Mesodermal cell (in vitro differentiated cells): Measurements from ENCODE around the gene SAP30BP.

ENCODE experiments used
- H3K27ac ChIP-seq: 2 replicates; pipeline ENCODE4 v1.7.0; 2013; ENCODE audit warnings: mild to moderate bottlenecking, low read depth, low read length, moderate library complexity; ENCODE audit not compliant: severe bottlenecking
- H3K36me3 ChIP-seq: 2 replicates; pipeline ENCODE4 v1.7.1; 2013; ENCODE audit warnings: mild to moderate bottlenecking, low read length, moderate library complexity; ENCODE audit not compliant: control insufficient read depth, insufficient read depth
- H3K4me1 ChIP-seq: one replicate; pipeline ENCODE4 v1.7.1; 2013; ENCODE audit warnings: mild to moderate bottlenecking, low read length; ENCODE audit not compliant: insufficient read depth, control insufficient read depth, poor library complexity, severe bottlenecking
- H3K4me3 ChIP-seq: 2 replicates; pipeline ENCODE4 v1.7.0; 2013; ENCODE audit warnings: low read length, control low read depth, mild to moderate bottlenecking; ENCODE audit not compliant: insufficient read depth, poor library complexity, severe bottlenecking; ENCODE audit errors: extremely low read depth
- H3K9me3 ChIP-seq: 2 replicates; pipeline ENCODE4 v1.7.1; 2013; ENCODE audit warnings: mild to moderate bottlenecking, low read length, moderate library complexity; ENCODE audit not compliant: control insufficient read depth
- WGBS, 2 experiments: methylation state at CpG; one replicate each; pipeline ENCODE4 v1.1.5; 2013; ENCODE audit warnings: missing lambda C conversion rate in 2 of 2; ENCODE audit not compliant: insufficient coverage in 2 of 2; 5-methylcytosine and 5-hydroxymethylcytosine counted together

SAP30BP gene

DNA sequence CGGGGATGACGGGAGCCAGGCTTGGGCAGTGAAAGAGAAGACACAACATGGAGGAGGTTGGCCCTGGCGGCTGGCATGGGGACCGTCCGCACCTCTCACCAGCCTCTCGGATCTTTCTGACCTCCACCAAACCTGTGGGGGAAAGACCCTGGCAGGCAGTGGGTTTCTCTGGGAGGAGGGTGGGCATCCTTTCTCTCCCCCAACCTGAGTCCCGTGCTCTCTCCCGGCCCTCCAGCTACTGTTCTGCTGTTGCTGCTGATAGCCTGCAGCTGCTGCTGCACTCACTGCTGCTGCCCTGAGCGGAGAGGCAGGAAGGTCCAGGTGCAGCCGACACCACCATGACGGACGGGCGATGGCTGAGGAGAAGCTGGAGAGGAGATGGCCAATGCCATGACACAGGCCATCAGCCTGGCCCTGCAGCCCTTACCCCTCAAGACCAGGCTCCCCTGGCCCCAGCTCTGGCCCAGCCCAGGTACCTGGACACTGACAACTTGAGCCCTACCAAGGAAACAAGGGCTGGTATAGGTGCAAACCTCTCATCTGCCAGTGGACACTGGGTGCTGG is 26.5 kb upstream of the SAP30BP start:
- Histone ChIP-seq H3K4me1 (peaks cover 8% of the 10 kb centered on the region), H3K9me3 (no peaks in the 10 kb centered on the region), H3K36me3 (peaks cover 34% of the 10 kb centered on the region), H3K27ac (no peak overlapping the region), H3K4me3 (no peak overlapping the region)
- WGBS, 2 experiments: 91 to 94% methylated on average over 7 to 11 of the region's 13 CpGs

DNA sequence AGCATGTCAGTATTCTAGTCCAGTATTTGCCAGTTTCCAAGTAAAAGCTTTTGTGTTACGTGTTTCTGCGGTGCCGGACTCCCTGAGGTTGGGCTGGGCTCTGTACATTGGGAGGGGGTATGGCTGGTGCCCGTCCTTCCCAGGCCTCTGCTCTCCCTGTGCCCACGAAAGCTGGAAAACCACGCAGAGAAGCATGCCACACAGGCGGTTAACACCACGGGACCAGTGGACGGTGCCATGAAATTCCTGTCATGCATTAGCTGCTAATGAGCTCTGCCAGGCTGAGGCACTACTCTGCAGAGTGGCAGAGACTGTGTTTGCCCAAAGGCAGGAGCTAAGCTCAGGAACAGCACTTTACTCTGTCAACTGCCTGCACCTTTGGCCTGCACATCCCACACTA is 25.8 kb upstream of the SAP30BP start:
- WGBS, 2 experiments: 91 to 94% methylated on average over 7 to 9 of the region's 9 CpGs
- no peak overlapping the region for H3K4me3 ChIP-seq
- H3K9me3 ChIP-seq: no peaks in the 10 kb centered on the region
- peaks cover 14% of the 10 kb centered on the region for H3K4me1 ChIP-seq
- H3K27ac ChIP-seq: no peak overlapping the region
- peaks cover 34% of the 10 kb centered on the region for H3K36me3 ChIP-seq

DNA sequence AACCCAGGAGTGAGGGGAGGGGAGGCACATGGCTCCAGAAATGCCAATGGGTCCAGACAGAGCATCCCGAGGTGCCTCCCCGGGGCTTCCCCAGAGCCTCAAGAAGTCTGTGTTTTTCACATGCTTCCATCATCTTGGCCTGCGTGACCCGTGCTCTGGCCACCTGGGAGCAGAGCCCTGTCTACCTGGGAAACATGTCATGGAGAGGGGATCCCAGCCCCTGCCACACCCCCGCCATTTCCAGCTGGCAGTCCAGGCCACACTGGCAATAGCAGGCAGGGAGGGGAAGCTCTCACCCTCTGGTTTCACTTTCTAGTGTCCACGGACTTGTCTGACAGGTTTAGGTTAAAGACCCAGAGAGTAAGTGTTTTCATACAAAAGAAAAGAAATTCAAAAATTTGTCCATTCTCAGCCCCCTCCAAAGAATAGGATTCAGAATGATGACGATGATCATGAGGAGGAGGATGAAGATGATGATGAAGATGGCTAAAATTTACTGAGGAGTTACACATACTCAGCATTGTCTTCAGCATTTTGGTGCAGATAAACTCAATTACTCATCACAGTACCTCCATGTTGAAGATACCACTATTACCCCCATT is 24.9 kb upstream of the SAP30BP start:
- H3K4me3 ChIP-seq: no peak overlapping the region
- H3K9me3 ChIP-seq: no peaks in the 10 kb centered on the region
- peaks cover 35% of the 10 kb centered on the region for H3K36me3 ChIP-seq
- H3K27ac ChIP-seq: no peak overlapping the region
- 93 to 100% methylated on average over 3 to 5 of the region's 7 CpGs for WGBS, 2 experiments
- peaks cover 16% of the 10 kb centered on the region for H3K4me1 ChIP-seq

DNA sequence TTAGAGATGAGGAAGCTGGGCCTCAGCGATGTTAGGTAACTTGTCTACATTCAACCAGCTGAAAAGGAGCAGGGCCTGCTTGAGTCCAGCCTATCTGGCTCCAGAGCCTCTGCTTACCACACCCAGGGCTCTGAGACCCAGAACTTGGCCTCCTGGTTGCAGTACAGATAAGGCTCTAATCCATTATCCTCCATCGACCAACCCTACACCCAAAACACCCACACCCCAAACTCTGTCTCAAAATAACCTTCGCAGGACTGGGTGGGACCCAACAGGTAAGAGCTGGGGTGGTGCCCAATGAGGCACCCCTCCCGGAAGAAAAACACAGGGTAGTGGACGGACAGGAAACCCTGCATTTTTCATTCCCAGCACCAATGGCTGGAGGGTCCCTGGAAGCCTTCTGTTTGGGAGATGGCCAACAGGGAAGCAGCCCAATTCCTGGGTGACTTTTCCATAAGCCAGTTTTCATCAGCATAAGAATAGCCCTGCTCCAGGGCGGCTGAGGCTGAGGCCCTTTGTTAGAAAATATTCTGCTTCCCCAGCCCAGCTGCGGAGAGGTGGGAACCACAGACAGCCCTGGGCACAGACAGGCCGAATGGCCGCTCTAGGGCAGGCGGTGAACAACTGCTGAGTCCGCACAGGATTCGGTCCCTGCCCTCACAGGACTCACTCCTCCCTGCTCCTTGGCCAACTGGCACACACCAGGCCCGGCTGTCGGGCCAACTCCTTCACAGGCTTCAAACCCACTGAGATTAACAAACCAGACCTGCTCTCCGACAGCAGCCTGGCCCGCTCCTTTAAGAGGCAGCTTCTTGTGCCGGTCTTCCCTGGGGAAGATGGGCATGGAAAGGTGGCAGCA is 24.1 kb upstream of the SAP30BP start:
- Histone ChIP-seq H3K4me1 (peaks cover 16% of the 10 kb centered on the region), H3K9me3 (no peaks in the 10 kb centered on the region), H3K36me3 (peaks cover 28% of the 10 kb centered on the region), H3K27ac (no peak overlapping the region), H3K4me3 (no peak overlapping the region)
- 79 to 87% methylated on average over 10 to 15 of the region's 17 CpGs for WGBS, 2 experiments

DNA sequence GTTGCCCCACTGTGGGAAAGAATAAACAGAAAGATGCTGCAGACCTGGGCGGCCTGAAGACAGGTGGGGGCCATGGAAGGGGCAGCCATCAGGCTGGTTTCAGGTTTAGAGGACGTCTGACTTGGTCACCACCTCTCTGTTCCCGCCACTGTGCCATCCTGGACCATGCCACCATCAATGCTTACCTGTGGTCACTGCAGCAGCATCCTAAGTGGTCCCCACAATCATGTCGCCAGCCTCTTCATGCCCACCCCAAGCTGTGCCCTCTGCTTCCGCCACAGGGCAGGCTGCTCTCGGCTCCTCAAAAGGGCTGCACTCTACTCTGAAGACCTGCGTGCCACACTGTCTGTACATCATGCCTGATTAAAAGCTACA is 23.5 kb upstream of the SAP30BP start:
- Histone ChIP-seq H3K9me3 (no peaks in the 10 kb centered on the region), H3K4me1 (peaks cover 16% of the 10 kb centered on the region), H3K4me3 (no peak overlapping the region), H3K36me3 (peaks cover 27% of the 10 kb centered on the region), H3K27ac (no peak overlapping the region)
- WGBS, 2 experiments: 90 to 92% methylated on average over 7 of the region's 7 CpGs

DNA sequence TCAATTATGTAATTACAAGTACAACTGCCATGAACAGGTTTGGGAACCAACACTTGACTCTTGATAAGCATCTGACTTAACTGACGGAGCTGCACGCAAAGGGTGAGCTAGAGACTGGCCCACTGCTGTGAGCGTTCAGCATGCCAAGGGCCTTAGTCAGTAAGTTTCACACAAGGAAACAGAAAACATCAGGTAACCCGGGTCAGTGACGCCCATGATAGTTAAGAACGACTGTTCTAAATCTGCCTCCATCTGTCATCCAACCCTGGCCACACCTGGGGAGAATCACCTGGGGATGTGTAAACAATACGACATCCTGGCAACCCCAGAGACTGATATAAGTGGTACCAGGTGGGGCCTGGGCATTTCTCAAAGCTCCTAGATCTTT is 21.6 kb upstream of the SAP30BP start:
- no peaks in the 10 kb centered on the region for H3K9me3 ChIP-seq
- peak overlapping the region; percentile 47 for H3K27ac ChIP-seq
- peaks cover 16% of the 10 kb centered on the region for H3K4me1 ChIP-seq
- H3K4me3 ChIP-seq: no peak overlapping the region
- peaks cover 29% of the 10 kb centered on the region for H3K36me3 ChIP-seq
- WGBS, 2 experiments: 75 to 80% methylated on average over 6 of the region's 7 CpGs

DNA sequence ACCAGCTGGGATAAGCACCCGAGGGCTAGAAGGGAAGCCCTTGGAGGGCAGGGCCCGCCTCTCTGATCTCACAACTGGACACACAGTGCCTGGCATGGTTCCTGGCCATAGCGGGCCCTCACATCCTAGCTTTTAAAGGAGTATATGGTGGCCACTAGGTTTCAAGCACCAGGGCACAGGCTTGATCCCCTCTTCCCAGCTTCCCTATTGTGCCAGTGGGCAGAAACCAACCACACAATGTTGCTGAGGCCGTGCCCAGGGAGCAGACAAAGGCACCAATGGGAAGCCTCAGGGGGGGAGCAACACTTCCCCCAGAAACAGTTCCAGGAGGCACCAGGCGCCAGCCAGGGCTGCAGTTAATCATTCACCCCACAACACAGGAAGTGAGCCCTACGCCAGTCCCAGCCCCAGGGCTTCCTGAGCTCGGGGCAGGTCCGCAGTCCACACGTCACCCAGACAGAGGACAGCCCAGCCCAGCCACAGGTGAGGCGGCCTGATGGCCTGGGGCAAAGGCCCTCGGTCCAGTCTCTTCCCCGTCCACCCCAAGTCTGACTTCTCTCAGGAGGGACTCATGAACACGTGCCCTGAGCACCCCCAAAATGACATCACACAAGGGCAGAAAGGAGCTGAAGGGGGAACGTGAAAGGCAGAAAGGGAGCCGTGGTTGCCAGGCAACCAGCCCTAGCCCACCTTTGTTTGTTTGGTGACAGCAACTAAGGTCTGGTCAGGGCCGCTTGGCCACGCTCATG is 21.1 kb upstream of the SAP30BP start:
- H3K9me3 ChIP-seq: no peaks in the 10 kb centered on the region
- peaks cover 34% of the 10 kb centered on the region for H3K36me3 ChIP-seq
- no peak overlapping the region for H3K4me3 ChIP-seq
- 87 to 94% methylated on average over 15 of the region's 17 CpGs for WGBS, 2 experiments
- peak overlapping the region; percentile 47 for H3K27ac ChIP-seq
- peaks cover 16% of the 10 kb centered on the region for H3K4me1 ChIP-seq

DNA sequence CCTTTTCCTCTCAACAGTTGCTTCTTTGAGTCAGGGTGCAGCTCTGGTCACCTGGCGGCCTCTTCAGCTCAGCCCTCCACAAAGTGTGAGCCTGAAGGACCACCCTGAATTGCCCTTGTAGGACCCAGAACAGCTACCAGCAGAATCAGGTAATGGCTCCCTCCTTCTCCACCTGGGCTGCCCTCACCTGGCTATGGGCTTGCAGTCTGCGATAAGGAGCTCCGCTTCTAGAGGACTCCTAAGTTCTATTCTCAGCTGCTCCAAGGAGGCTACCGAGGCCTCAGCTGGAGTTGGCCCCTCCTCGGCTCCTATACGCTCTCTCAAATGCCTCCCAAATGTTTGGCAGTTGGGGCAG is 20.5 kb upstream of the SAP30BP start:
- Histone ChIP-seq H3K9me3 (no peaks in the 10 kb centered on the region), H3K4me3 (no peak overlapping the region), H3K27ac (peak overlapping the region; percentile 45), H3K4me1 (peaks cover 16% of the 10 kb centered on the region), H3K36me3 (peaks cover 40% of the 10 kb centered on the region)
- WGBS, 2 experiments: 98% methylated on average over 6 of the region's 6 CpGs

DNA sequence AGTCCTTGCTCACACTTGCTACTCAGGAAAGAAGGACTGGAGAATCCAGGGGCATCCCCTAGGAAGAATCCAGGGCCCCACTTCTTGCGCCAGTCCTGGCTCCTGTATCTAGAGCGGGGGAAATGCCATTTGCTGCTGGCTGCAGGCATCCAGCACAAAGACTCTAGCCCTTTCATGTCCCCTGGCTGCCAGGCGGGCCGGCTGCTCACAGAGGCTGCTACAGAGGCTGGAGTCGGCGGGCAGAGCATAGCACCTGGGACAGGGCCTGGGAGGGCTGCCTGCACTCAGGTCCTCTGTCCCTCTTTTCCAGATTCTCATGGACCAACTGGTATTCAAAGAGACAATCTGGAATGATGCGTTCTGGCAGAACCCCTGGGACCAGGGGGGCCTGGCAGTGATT is 20.1 kb upstream of the SAP30BP start:
- Histone ChIP-seq H3K4me3 (no peak overlapping the region), H3K9me3 (no peaks in the 10 kb centered on the region), H3K4me1 (peaks cover 16% of the 10 kb centered on the region), H3K36me3 (peaks cover 43% of the 10 kb centered on the region), H3K27ac (no peak overlapping the region)
- WGBS, 2 experiments: 94 to 97% methylated on average over 7 of the region's 7 CpGs

DNA sequence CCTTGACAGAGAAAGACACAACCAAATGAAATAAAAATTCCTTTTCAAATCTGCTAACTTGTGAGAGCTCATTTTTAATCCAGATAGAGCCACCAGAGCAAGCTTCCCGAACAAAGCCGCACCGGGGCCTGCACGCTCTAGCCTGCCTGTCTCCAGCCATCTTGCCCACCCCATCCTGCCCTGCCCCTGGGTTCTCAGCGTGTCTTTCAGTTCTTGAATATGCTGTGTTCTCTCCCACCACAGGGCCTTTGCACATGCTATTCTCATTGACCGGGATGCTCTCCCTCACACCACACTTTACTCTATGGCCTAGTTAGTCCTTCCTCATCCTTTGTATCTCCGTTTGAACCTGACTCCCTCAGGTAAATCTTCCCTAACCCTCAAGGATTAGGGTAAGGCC is 19.2 kb upstream of the SAP30BP start:
- WGBS, 2 experiments: 94 to 96% methylated on average over 7 of the region's 7 CpGs
- Histone ChIP-seq H3K4me1 (peaks cover 16% of the 10 kb centered on the region), H3K36me3 (peaks cover 44% of the 10 kb centered on the region), H3K9me3 (no peaks in the 10 kb centered on the region), H3K27ac (no peak overlapping the region), H3K4me3 (no peak overlapping the region)
